Caco-2 (cell line): ENCODE data around the gene CCDC63. TPM values are rescaled to one million over a fixed set of nuclear protein-coding genes. Genes with fewer than 3 reads are reported as not detected.

ENCODE experiments used
- BruUV-seq: library from RNA; stranded (reverse); fragments of 400-500 nt; replicated peaks from 2 replicates; lab custom pipeline; 2021; lab: Mats Ljungman, UMichigan
- CTCF ChIA-PET: fragments of 300-600 bp; sonication (Branson Sonifier 250); formaldehyde crosslinking; loops from one replicate; lab custom pipeline; 2022; ENCODE audit warnings: antibody characterized with exemption; lab: Charles Lee
- POLR2A ChIA-PET: fragments of 300-600 bp; sonication (Branson Sonifier 250); formaldehyde crosslinking; loops from one replicate; lab custom pipeline; 2022; ENCODE audit warnings: antibody characterized with exemption; lab: Charles Lee
- DNase-seq, 2 experiments: peaks; one replicate each; pipeline versions ENCODE4 v3.0.0 to v3.0.0-alpha.2; 2020 to 2022
- H3K27me3 ChIP-seq: replicated peaks from 2 replicates; pipeline ENCODE4 v1.6.0; 2011; ENCODE audit warnings: low read length; ENCODE audit not compliant: control insufficient read depth, insufficient read depth
- H3K36me3 ChIP-seq: 2 replicates; pipeline ENCODE4 v1.5.1; 2011; ENCODE audit warnings: low read length; ENCODE audit not compliant: control insufficient read depth, insufficient read depth
- H3K4me1 ChIP-seq: fragments of 250-450 bp; sonication (Bioruptor Pico); 2 replicates; pipeline ENCODE4 v1.5.1; 2020; ENCODE audit warnings: mild to moderate bottlenecking
- H3K4me3 ChIP-seq: 2 replicates; pipeline ENCODE4 v1.5.1; 2011; ENCODE audit warnings: low read depth, mild to moderate bottlenecking, control low read depth, low read length
- H3K9me3 ChIP-seq: fragments of 250-450 bp; sonication (Bioruptor Pico); 2 replicates; pipeline ENCODE4 v1.5.1; 2020; ENCODE audit warnings: mild to moderate bottlenecking, moderate library complexity
- H3K27ac Mint-ChIP-seq: one replicate; pipeline ENCODE4 v1.8.0; 2022; ENCODE audit warnings: mixed read lengths; ENCODE audit not compliant: unreplicated experiment
- H3K27me3 Mint-ChIP-seq: one replicate; pipeline ENCODE4 v1.8.0; 2022; ENCODE audit warnings: mixed read lengths; ENCODE audit not compliant: insufficient read depth, unreplicated experiment
- H3K36me3 Mint-ChIP-seq: one replicate; pipeline ENCODE4 v1.8.0; 2022; ENCODE audit warnings: mild to moderate bottlenecking, mixed read lengths; ENCODE audit not compliant: insufficient read depth, unreplicated experiment
- H3K4me1 Mint-ChIP-seq: one replicate; pipeline ENCODE4 v1.8.0; 2022; ENCODE audit warnings: low read depth, mixed read lengths; ENCODE audit not compliant: unreplicated experiment
- H3K4me3 Mint-ChIP-seq: one replicate; pipeline ENCODE4 v1.8.0; 2022; ENCODE audit warnings: mild to moderate bottlenecking, moderate library complexity, mixed read lengths; ENCODE audit not compliant: unreplicated experiment
- H3K9me3 Mint-ChIP-seq: one replicate; pipeline ENCODE4 v1.8.0; 2022; ENCODE audit warnings: mixed read lengths; ENCODE audit not compliant: unreplicated experiment
- CTCF ChIP-seq, 2 experiments: fragments of 200-600 bp in 1 of 2; IDR thresholded peaks; 1 replicate in 1 of 2; 2 replicates in 1 of 2; pipeline versions ENCODE4 v1.5.1 to v1.8.0; 2011 to 2022; ENCODE audit warnings: antibody characterized with exemption in 1 of 2, control low read depth in 1 of 2, inconsistent platforms in 1 of 2, low read depth in 1 of 2, low read length in 1 of 2, mild to moderate bottlenecking in 1 of 2, moderate library complexity in 1 of 2; ENCODE audit not compliant: insufficient read depth in 1 of 2, severe bottlenecking in 1 of 2, unreplicated experiment in 1 of 2
- intact Hi-C: fragments of 100-400 bp; cut with micrococcal nuclease; formaldehyde crosslinking; loops from one replicate; pipeline ENCODE4 v1.10.0; 2022; ENCODE audit not compliant: unreplicated experiment
- total RNA-seq: library from RNA; stranded (reverse); gene quantifications from 2 replicates; pipeline ENCODE4 v1.2.3, GENCODE V29; 2022

The CCDC63 gene
- total RNA-seq, 1 experiment from 2014 or later = not detected

GRCh38 chr12:110934093-110934852 is 87.5 kb downstream of the CCDC63 start:
- peak; percentile 71 to 75 for DNase-seq
- intact Hi-C loops = loop anchor here (1.0 kb wide), 1 partner anchor 33 kb away; no protein-coding TSS in a partner anchor
- no peak for TF ChIP-seq CTCF (IDR thresholded peaks at IDR 0.05; ENCODE audit: insufficient read depth in 1 of 2, low read depth in 1 of 2, low read length in 1 of 2, severe bottlenecking in 1 of 2, unreplicated experiment in 1 of 2)
- Histone ChIP-seq H3K36me3 (no peaks in the 10 kb centered on the region), H3K9me3 (no peaks in the 10 kb centered on the region), H3K4me3 (no peak overlapping the region), H3K4me1 (peaks cover 24% of the 10 kb centered on the region), H3K27me3 (no peaks in the 10 kb centered on the region)
- H3K36me3 Mint-ChIP-seq = peaks cover 16% of the 10 kb centered on the region
- ChIA-PET CTCF (no interaction called here), POLR2A (no interaction called here)
- H3K27ac Mint-ChIP-seq = peak overlapping the region; percentile 89
- H3K27me3 Mint-ChIP-seq = no peaks in the 10 kb centered on the region
- H3K9me3 Mint-ChIP-seq = no peaks in the 10 kb centered on the region
- peak overlapping the region; percentile 30 for H3K4me3 Mint-ChIP-seq
- peaks cover 22% of the 10 kb centered on the region for H3K4me1 Mint-ChIP-seq
- no TSS peak for BruUV-seq

GRCh38 chr12:110935588-110935987 is 88.8 kb downstream of the CCDC63 start:
- H3K4me3 ChIP-seq = no peak overlapping the region
- Mint-ChIP-seq H3K27ac (no peak overlapping the region), H3K4me3 (no peak overlapping the region), H3K4me1 (peaks cover 22% of the 10 kb centered on the region), H3K9me3 (no peaks in the 10 kb centered on the region), H3K27me3 (no peaks in the 10 kb centered on the region), H3K36me3 (peaks cover 16% of the 10 kb centered on the region)
- H3K9me3 ChIP-seq = no peaks in the 10 kb centered on the region
- H3K4me1 ChIP-seq = peaks cover 24% of the 10 kb centered on the region
- H3K27me3 ChIP-seq = no peaks in the 10 kb centered on the region
- TF ChIP-seq CTCF (IDR thresholded peaks at IDR 0.05; ENCODE audit: insufficient read depth in 1 of 2, low read depth in 1 of 2, low read length in 1 of 2, severe bottlenecking in 1 of 2, unreplicated experiment in 1 of 2) = no peak
- no peaks in the 10 kb centered on the region for H3K36me3 ChIP-seq
- CTCF ChIA-PET = no interaction called here
- POLR2A ChIA-PET = no interaction called here
- intact Hi-C loops = no loop called here
- no TSS peak for BruUV-seq
- no peak for DNase-seq

GRCh38 chr12:110936367-110937103 is 89.7 kb downstream of the CCDC63 start:
- Histone ChIP-seq H3K9me3 (no peaks in the 10 kb centered on the region), H3K4me3 (no peak overlapping the region), H3K36me3 (no peaks in the 10 kb centered on the region), H3K27me3 (no peaks in the 10 kb centered on the region), H3K4me1 (peaks cover 23% of the 10 kb centered on the region)
- Mint-ChIP-seq H3K27me3 (no peaks in the 10 kb centered on the region), H3K9me3 (no peaks in the 10 kb centered on the region), H3K36me3 (peaks cover 16% of the 10 kb centered on the region), H3K27ac (peak overlapping the region; percentile 82), H3K4me1 (peaks cover 22% of the 10 kb centered on the region), H3K4me3 (peak overlapping the region; percentile 55)
- ChIA-PET POLR2A (no interaction called here), CTCF (interaction anchor here (0.5 to 0.6 kb wide), 5 partner anchors 63 to 490 kb away, joined by 3 to 10 read pairs (median 7); no protein-coding TSS in a partner anchor)
- intact Hi-C loops = loop anchor here (2.0 kb wide), 1 partner anchor 362 kb away; no protein-coding TSS in a partner anchor
- TF ChIP-seq CTCF (IDR thresholded peaks at IDR 0.05; ENCODE audit: insufficient read depth in 1 of 2, low read depth in 1 of 2, low read length in 1 of 2, severe bottlenecking in 1 of 2, unreplicated experiment in 1 of 2) = no peak
- no peak for DNase-seq
- no TSS peak for BruUV-seq
